Lower leg skin (tissue), 3 donors: ENCODE results near the gene INSYN2B.

Experiments
- CTCF ChIP-seq, 3 donors: fragments of 450-650 bp; IDR thresholded peaks; one replicate each; pipeline ENCODE4 v1.5.1; 2016; ENCODE audit warnings: antibody characterized with exemption in 3 of 3, mild to moderate bottlenecking in 3 of 3, moderate library complexity in 2 of 3
- POLR2A ChIP-seq, 2 donors: fragments of 450-650 bp; IDR thresholded peaks; one replicate each; pipeline ENCODE4 v1.6.1; 2016 to 2017; ENCODE audit warnings: antibody characterized with exemption in 2 of 2, mild to moderate bottlenecking in 1 of 2, moderate library complexity in 1 of 2

GRCh38 chr5:169958278-169958677 lies 22.0 kb downstream of the INSYN2B start:
- TF ChIP-seq CTCF (IDR thresholded peaks at IDR 0.05) (no peak), POLR2A (IDR thresholded peaks at IDR 0.05) (no peak)
